PC-3 (cell line): ENCODE measurements around the gene ZNF793. TPM values are rescaled to one million over a fixed set of nuclear protein-coding genes. Genes with fewer than 3 reads are reported as not detected.

Experiments
- ATAC-seq: fragments of 200-7000 bp; cut with Tn5 transposase; 2 replicates; pipeline ENCODE4 v1.9.1; 2020; ENCODE audit warnings: mild to moderate bottlenecking, moderate library complexity
- BruUV-seq: library from RNA; stranded (reverse); fragments of 400-500 nt; replicated peaks from 2 replicates; lab custom pipeline; 2021; lab: Mats Ljungman, UMichigan
- CTCF ChIA-PET: fragments of 300-600 bp; sonication (Branson Sonifier 250); formaldehyde crosslinking; loops from one replicate; lab custom pipeline; 2022; ENCODE audit warnings: antibody characterized with exemption; lab: Charles Lee
- POLR2A ChIA-PET: fragments of 300-600 bp; sonication (Branson Sonifier 250); formaldehyde crosslinking; loops from one replicate; lab custom pipeline; 2022; ENCODE audit warnings: antibody characterized with exemption; ENCODE audit not compliant: unreplicated experiment; lab: Charles Lee
- DNase-seq: peaks from one replicate; pipeline ENCODE4 v3.0.0-alpha.2; 2015
- H2AFZ ChIP-seq: fragments of 300-600 bp; sonication (generic); 2 replicates; pipeline ENCODE4 v1.6.0; 2016; ENCODE audit warnings: antibody characterized with exemption, low read length
- H3F3A ChIP-seq: fragments of 300-600 bp; sonication (generic); one replicate; pipeline ENCODE4 v1.6.0; 2017; ENCODE audit warnings: antibody characterized with exemption, low read length, control low read depth, mild to moderate bottlenecking; ENCODE audit not compliant: unreplicated experiment
- H3K27ac ChIP-seq: fragments of 300-600 bp; sonication (generic); 2 replicates; pipeline ENCODE4 v1.5.1; 2016; ENCODE audit warnings: mild to moderate bottlenecking, low read length
- H3K27me3 ChIP-seq: fragments of 300-600 bp; sonication (generic); 2 replicates; pipeline ENCODE4 v1.6.1; 2016; ENCODE audit warnings: low read length, mixed read lengths
- H3K36me3 ChIP-seq: fragments of 300-600 bp; sonication (generic); 2 replicates; pipeline ENCODE4 v1.6.1; 2016; ENCODE audit warnings: low read depth, mixed run types, low read length, mixed read lengths
- H3K4me1 ChIP-seq: fragments of 300-600 bp; sonication (generic); 2 replicates; pipeline ENCODE4 v1.5.1; 2016; ENCODE audit warnings: low read length; ENCODE audit not compliant: insufficient read depth
- H3K4me2 ChIP-seq: fragments of 300-600 bp; sonication (generic); 2 replicates; pipeline ENCODE4 v1.6.0; 2016; ENCODE audit warnings: low read length
- H3K4me3 ChIP-seq: fragments of 300-600 bp; sonication (generic); 2 replicates; pipeline ENCODE4 v1.5.1; 2016; ENCODE audit warnings: mild to moderate bottlenecking, low read length, mixed read lengths
- H3K79me2 ChIP-seq: fragments of 300-600 bp; sonication (generic); 2 replicates; pipeline ENCODE4 v1.6.1; 2017; ENCODE audit warnings: low read length, mixed read lengths
- H3K9ac ChIP-seq: fragments of 300-600 bp; sonication (generic); 2 replicates; pipeline ENCODE4 v1.6.0; 2016; ENCODE audit warnings: mild to moderate bottlenecking, low read length
- H3K9me2 ChIP-seq: fragments of 300-600 bp; sonication (generic); replicated peaks from 2 replicates; pipeline ENCODE4 v1.6.1; 2016; ENCODE audit warnings: mixed run types, low read length, mixed read lengths
- H3K9me3 ChIP-seq: fragments of 300-600 bp; sonication (generic); 2 replicates; pipeline ENCODE4 v1.6.1; 2016; ENCODE audit warnings: low read length, mixed read lengths
- H4K20me1 ChIP-seq: fragments of 300-600 bp; sonication (generic); 2 replicates; pipeline ENCODE4 v1.6.1; 2016; ENCODE audit warnings: low read length, mixed read lengths
- EZH2 ChIP-seq: fragments of 300-600 bp; sonication (generic); IDR thresholded peaks from one replicate; pipeline ENCODE4 v1.6.1; 2017; ENCODE audit warnings: antibody characterized with exemption, mild to moderate bottlenecking, low read length; ENCODE audit not compliant: unreplicated experiment
- EZH2phosphoT487 ChIP-seq: fragments of 300-600 bp; sonication (generic); IDR thresholded peaks from 2 replicates; pipeline ENCODE4 v1.6.1; 2018; ENCODE audit warnings: mild to moderate bottlenecking, antibody characterized with exemption, low read length, borderline replicate concordance
- intact Hi-C: fragments of 100-400 bp; cut with micrococcal nuclease; formaldehyde crosslinking; loops from 2 replicates; pipeline ENCODE4 v1.9.0; 2023
- total RNA-seq: library from RNA; depleted of rRNA; stranded (reverse); fragments of >200 nt; gene quantifications from 2 replicates; pipeline ENCODE4 v1.2.3, GENCODE V29; 2014
- TF ChIP-seq, protein P1 (sequence below): fragments of 300-600 bp; sonication (generic); conservative IDR thresholded peaks from 2 replicates; pipeline ENCODE4 v1.5.1; 2017; ENCODE audit warnings: antibody characterized with exemption, low read depth, mild to moderate bottlenecking, low read length

The ZNF793 gene
- total RNA-seq, 1 experiment from 2014 or later, result not detected

DNA sequence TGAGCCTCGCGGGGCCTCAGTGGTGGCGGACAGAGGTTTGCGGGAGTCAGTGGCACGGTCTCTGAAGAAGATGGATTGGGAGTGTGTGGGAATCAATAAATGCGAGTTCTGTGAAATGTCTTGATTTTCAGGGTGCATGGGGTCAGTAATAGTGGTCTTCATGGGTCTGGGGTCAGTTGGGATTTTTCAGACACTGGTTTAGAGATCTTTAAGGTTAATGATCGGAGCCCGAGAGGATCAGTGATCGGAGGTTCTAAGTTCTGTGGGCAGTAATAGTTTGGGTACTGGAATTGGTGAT, 377 bp downstream of the ZNF793 start:
- Histone ChIP-seq H3K4me2 (no peak overlapping the region), H2AFZ (no peak overlapping the region), H3F3A (no peaks in the 10 kb centered on the region), H3K36me3 (no peaks in the 10 kb centered on the region), H4K20me1 (no peaks in the 10 kb centered on the region), H3K27me3 (no peaks in the 10 kb centered on the region), H3K9me2 (no peaks in the 10 kb centered on the region), H3K4me1 (no peaks in the 10 kb centered on the region), H3K4me3 (no peak overlapping the region), H3K79me2 (no peaks in the 10 kb centered on the region), H3K9me3 (0 out of 2 replicates have a peak, but pooled peaks cover 3% of the 10 kb centered on the region), H3K27ac (no peak overlapping the region), H3K9ac (no peak overlapping the region)
- TF ChIP-seq EZH2 (no peak), EZH2phosphoT487 (no peak)
- TF ChIP-seq, protein P1, sequence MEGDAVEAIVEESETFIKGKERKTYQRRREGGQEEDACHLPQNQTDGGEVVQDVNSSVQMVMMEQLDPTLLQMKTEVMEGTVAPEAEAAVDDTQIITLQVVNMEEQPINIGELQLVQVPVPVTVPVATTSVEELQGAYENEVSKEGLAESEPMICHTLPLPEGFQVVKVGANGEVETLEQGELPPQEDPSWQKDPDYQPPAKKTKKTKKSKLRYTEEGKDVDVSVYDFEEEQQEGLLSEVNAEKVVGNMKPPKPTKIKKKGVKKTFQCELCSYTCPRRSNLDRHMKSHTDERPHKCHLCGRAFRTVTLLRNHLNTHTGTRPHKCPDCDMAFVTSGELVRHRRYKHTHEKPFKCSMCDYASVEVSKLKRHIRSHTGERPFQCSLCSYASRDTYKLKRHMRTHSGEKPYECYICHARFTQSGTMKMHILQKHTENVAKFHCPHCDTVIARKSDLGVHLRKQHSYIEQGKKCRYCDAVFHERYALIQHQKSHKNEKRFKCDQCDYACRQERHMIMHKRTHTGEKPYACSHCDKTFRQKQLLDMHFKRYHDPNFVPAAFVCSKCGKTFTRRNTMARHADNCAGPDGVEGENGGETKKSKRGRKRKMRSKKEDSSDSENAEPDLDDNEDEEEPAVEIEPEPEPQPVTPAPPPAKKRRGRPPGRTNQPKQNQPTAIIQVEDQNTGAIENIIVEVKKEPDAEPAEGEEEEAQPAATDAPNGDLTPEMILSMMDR, result no peak
- BruUV-seq, result no TSS peak
- POLR2A ChIA-PET, result no interaction called here
- CTCF ChIA-PET, result no interaction called here
- ATAC-seq (no peak), DNase-seq (no peak)
- intact Hi-C loops, result no loop called here

DNA sequence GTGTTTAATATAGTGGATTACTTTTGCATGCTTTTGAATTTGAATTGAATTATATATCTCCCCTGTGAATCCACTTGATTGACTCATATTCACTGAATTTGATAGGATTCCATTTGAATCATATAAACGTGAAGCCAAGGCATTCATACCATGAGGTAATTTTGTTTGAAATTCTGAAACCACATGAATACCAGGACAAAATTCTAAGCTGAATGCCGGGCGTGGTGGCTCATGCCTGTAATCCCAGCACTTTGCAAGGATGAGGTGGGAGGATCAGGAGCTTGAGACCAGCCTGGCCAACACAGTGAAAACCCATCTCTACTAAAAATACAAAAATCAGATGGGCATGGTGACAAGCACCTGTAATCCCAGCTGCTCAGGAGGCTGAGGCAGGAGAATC, 4.4 kb downstream of the ZNF793 start:
- no TSS peak for BruUV-seq
- no peak for ATAC-seq
- Histone ChIP-seq H3K4me3 (no peak overlapping the region), H3K4me2 (no peak overlapping the region), H3K9me2 (no peaks in the 10 kb centered on the region), H3K27me3 (no peaks in the 10 kb centered on the region), H3K9me3 (peaks cover 6% of the 10 kb centered on the region; the same call in 1 of the 2 replicates), H4K20me1 (no peaks in the 10 kb centered on the region), H2AFZ (no peak overlapping the region), H3K79me2 (no peaks in the 10 kb centered on the region), H3K27ac (no peak overlapping the region), H3K36me3 (no peaks in the 10 kb centered on the region), H3K4me1 (no peaks in the 10 kb centered on the region), H3K9ac (no peak overlapping the region), H3F3A (no peaks in the 10 kb centered on the region)
- POLR2A ChIA-PET, result no interaction called here
- TF ChIP-seq EZH2phosphoT487 (no peak), EZH2 (no peak)
- TF ChIP-seq, protein P1, result no peak
- intact Hi-C loops, result no loop called here
- CTCF ChIA-PET, result no interaction called here
- DNase-seq, result no peak

DNA sequence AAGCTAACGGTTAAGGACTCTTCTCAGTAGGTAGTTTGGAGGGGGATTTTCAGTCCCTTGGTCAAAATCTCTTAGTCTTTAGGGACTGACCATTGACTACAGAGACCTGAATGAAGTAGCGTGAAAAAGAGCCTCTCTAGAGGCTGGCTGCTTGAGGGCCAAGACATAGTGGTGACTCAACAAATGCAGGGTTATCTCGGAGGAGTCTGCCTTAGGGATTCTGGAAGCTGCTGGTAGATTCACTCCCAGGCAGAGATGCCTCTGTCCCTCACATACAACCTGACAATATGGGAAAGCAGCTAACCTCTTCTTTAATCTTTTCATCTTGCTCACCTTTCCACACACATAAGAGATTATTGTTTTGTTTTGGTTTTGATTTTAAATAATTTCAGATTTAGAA, 5.1 kb downstream of the ZNF793 start:
- no peaks in the 10 kb centered on the region for H3K4me1 ChIP-seq
- ATAC-seq, result no peak
- H3K4me2 ChIP-seq, result no peak overlapping the region
- H3K9ac ChIP-seq, result no peak overlapping the region
- no peaks in the 10 kb centered on the region for H4K20me1 ChIP-seq
- BruUV-seq, result no TSS peak
- ChIA-PET CTCF (no interaction called here), POLR2A (no interaction called here)
- no peaks in the 10 kb centered on the region for H3K36me3 ChIP-seq
- TF ChIP-seq EZH2, result no peak
- no peaks in the 10 kb centered on the region for H3F3A ChIP-seq
- no peaks in the 10 kb centered on the region for H3K9me2 ChIP-seq
- H3K79me2 ChIP-seq, result no peaks in the 10 kb centered on the region
- no peak overlapping the region for H3K4me3 ChIP-seq
- H2AFZ ChIP-seq, result no peak overlapping the region
- H3K27ac ChIP-seq, result no peak overlapping the region
- intact Hi-C loops, result no loop called here
- H3K9me3 ChIP-seq, result peaks cover 6% of the 10 kb centered on the region; the same call in 1 of the 2 replicates
- DNase-seq, result no peak
- H3K27me3 ChIP-seq, result no peaks in the 10 kb centered on the region
